ENCODE measurements around the gene DLGAP5.

DLGAP5 gene

DNA sequence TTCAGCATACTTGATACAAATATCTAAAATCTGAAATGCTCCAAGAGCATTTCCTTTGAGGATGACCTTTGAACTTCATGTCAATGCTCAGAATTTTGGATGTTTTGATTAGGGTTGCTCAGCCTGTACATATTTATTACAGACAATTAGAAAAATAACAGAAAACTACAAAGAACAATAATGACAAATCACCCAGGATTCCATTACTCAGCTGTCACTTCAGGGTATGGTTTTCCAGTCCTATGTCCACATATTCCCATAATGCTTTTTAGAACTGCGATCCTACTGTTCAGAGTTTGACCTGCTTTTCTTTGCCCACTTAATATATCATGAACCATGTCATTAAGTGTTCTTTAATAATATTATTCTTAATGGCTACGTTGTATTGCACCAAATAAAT lies 11.4 kb downstream of the DLGAP5 start:
- no peak for DNase-seq

DNA sequence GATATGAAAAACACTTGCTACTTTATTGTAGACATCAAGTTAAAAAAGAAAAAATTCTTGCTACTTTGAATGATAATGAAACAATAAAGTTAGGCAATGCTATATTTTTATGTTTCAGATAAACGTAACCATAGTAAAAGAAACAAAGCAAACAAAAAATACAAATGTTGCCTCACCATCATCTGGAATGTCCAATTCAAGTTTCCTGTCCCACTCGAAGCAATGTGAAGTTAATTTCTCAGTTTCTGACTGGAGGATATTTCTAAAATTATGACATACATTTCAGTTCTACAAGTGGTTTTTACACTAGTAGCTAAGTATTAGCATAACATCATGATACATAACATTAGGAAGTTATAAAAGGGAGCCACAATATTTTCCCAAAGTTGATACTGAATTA lies 20.9 kb downstream of the DLGAP5 start:
- DNase-seq: no peak

DNA sequence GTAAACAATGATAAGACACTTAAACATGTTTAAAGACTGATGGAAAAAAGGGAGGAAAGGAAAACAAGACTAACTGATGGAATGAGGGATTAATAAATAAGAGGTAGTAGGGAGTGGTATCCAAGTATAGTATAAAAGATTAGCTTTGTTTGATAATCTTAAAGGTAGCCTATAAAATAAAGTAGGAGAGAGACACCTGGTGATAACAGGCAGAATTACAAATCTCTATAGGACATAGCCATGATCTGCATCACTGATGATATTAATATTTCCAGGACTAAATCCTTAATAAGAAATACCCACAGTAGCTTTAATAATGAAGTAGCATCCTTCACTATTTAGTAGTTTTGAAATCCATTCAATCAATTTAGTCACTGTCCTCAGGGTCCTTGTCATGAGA lies 30.4 kb downstream of the DLGAP5 start:
- peak in 2 of 6 experiments; percentile 5 for DNase-seq

DNA sequence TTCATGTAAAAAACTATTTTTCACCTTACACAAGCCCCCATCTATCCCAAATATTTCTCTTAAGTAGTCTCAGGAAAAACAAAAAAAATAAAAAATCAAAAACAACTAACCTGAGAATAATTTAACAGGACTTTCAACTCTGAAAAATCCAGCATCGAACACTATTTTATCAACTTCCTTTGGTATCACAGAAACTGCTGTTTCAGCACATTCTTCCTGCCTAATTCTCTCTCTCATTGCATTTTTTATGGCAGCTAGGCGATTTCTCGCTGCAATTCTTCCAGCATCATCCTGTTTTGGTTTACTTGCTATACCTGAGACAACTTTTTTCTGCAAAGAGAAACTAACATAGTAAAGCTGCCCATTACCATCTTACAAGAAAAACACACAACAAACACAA lies 33.0 kb downstream of the DLGAP5 start:
- DNase-seq: no peak

DNA sequence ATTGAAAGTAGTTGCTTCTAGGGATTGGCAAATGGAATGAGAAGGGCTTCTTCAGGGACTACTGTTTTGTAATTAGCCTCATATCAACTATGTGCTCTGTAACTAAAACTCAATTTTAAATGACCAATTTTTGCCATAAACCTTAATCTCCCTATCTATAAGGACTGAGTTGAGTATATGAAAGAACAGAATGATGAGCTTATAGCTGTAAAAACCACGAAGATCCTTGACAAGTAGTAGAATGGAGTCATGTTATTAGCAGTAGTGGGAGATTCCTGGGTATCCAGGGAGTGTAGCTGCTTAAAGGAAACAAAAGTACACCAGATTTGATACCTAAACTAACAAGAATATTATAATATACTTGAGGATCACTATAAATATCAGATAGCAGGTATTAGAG lies 34.3 kb downstream of the DLGAP5 start:
- no peak for DNase-seq

DNA sequence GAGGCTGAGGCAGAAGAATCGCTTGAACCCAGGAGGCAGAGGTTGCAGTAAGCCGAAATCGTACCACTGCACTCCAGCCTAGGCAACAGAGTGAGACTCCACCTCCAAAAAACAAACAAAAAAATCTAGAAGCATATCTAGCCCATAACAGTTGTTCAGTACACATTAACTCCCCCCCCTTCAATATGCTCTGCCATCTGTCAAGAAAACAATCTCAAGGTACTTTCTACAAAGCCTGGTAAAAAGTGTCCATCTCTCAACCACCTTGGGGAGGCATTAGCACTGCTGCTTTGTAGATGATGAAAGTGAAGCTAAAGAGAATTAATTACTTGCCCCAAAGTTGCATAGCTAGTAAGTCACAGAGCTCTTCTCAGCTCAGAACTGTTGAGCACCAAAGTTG lies 37.4 kb downstream of the DLGAP5 start:
- no peak for DNase-seq

DNA sequence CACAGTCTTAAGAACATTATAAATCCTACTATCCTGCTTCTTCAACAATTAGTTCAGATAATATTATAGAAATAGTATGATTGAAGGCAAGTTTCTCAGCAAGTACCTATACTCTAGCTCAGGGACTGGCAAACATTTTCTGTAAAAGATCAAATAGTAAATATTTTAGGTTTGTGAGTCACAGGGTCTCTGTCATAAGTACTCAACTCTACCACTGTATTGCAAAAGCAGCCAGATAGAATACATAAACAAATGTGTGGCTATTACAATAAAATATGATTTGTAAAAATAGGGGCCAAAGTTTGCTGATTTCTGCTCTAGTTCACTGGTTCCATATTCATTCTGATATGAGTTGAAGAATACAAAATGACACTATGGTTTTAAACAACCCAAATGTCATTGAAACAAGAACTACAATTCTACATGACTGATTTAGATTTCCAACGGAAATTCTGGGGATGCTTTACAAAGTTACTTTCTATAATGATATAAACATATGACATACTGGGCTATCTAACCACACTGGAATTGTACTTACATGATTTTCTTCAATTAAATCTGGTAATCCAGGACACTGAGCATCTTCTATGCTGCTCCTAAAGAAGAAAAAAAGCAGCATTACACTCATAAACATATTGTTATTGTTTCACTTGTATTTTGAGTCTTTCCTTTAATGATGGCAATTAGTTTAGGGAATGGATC lies 39.2 kb downstream of the DLGAP5 start:
- no peak for DNase-seq

DNA sequence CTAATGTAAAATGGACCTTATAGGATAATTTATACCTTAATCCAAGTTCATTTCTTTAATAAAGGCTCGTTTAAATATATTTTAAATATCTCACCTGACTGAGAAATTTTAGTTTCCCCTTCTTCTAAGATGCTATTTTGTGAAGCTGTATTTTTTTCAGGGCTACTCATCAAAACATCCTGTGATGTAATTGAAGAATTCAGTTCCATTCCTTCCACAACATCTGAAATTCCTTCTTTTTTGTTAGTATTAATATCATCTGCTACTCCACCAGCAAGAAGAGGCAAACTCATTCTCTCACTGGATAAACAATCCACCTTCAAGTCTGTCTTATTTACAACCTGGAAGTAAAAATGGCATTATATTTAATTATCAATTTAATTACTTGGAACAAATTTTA lies 39.8 kb downstream of the DLGAP5 start:
- no peak for DNase-seq

DNA sequence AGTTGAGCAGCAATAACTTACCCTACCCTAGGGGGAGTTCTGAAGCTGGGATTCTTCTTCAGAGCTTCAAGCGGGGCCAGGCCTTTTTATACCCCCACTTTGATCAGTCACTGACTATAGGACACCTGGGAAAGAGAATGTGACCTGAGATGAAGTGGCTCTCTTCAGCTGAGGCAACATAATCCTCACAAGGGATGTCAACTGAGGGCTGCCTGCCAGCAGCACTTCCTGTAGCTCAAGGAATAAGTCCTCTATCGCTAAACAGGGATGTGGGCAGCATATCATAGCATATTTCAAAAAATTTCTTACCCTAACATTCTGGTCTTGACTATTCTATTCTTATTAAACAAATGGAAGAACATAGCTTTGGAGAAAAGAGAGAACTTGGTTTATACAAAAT lies 45.0 kb downstream of the DLGAP5 start:
- no peak for DNase-seq

DNA sequence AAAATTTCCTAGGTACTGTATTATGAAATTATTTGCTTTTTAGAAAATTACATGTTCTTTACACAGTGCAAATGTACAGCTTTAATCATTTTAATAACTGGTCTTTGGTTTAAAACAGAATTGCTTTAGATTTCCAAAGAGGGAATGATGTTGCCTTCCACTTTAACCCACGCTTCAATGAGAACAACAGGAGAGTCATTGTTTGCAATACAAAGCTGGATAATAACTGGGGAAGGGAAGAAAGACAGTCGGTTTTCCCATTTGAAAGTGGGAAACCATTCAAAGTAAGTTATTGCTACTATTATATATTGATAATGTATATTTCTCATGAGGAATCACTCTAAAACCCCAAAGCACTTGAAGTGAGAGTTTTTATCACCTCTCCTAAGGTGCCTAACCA lies 48.9 kb downstream of the DLGAP5 start:
- DNase-seq: no peak

DNA sequence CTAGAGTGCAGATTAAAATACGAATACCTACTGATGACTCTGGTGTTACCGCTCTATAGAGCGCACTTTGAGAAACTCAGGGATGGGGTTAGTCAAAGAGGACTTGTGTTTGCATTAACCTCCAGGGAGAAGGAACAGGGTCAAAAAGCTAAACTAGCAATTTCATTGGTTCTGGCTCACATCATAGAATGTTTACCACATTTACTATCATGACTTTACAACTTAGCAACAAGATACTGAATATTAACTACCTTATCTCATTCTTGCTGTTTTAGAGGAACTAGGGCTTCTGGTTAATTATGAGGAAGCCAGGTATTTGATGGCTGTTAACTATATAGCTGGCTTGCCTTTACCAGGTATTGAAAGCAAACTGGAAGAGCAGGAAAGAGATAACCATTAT lies 49.6 kb downstream of the DLGAP5 start:
- no peak for DNase-seq

DNA sequence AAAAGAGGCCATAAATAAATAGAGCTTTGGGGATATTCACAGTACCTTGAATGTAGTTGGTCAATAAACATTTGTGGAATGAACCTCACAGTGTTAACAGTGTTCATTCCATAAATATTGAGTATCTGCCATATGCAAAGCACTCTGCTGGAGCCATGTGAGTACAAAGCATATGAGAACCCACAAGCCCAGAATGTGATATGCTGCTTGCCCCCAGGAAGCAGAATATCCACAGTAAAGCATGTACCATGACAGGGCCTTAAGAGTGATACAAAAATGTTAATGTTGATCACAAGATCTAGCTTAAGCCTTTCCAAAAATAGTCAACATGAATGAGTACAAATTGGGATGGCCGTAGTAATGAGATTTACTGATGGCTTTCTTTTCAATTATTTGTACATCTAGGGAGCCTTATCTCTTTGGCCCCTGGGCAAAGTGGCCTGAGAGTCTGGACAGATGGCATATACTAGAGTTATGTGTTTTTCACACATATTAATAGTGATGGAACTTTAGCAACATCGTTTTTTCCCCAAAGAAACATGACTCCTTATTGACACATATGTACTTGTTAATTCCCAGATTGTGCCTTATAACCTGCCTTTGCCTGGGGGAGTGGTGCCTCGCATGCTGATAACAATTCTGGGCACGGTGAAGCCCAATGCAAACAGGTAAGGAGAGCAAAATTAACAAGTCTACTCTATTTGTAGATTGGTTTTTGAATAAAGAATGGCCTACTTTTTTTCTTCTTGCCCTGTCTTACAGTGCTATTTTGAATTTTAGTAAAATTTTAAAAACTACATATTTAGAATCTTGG lies 51.5 kb downstream of the DLGAP5 start:
- DNase-seq: no peak

DNA sequence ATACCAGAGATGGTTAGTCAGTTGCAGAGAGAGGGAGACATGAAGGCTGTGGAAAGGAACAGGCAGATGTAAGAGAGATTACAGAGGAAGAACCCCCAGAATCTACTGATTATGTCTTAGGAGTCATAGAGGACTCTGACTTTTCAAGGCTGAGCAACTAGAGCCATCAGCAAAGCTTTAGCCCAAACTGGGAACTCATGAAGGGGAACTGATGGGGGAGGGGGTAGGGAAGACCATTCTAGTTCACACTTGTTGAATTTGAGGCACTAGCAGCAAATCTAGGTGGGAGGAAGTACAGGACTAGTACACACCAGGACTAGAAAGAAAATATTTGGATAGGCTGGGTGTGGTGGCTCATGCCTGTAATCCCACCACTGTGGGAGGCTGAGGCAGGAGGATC lies 52.2 kb downstream of the DLGAP5 start:
- DNase-seq: no peak

DNA sequence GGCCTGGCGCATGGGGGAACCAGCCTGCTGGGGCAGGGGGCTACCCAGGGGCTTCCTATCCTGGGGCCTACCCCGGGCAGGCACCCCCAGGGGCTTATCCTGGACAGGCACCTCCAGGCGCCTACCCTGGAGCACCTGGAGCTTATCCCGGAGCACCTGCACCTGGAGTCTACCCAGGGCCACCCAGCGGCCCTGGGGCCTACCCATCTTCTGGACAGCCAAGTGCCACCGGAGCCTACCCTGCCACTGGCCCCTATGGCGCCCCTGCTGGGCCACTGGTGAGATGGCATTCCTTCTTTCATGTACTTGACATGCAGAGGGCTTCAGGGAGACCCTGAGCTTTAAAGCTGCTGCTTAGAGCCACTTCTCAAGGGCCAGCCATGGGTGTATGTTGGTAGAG lies 53.3 kb downstream of the DLGAP5 start:
- DNase-seq: no peak

DNA sequence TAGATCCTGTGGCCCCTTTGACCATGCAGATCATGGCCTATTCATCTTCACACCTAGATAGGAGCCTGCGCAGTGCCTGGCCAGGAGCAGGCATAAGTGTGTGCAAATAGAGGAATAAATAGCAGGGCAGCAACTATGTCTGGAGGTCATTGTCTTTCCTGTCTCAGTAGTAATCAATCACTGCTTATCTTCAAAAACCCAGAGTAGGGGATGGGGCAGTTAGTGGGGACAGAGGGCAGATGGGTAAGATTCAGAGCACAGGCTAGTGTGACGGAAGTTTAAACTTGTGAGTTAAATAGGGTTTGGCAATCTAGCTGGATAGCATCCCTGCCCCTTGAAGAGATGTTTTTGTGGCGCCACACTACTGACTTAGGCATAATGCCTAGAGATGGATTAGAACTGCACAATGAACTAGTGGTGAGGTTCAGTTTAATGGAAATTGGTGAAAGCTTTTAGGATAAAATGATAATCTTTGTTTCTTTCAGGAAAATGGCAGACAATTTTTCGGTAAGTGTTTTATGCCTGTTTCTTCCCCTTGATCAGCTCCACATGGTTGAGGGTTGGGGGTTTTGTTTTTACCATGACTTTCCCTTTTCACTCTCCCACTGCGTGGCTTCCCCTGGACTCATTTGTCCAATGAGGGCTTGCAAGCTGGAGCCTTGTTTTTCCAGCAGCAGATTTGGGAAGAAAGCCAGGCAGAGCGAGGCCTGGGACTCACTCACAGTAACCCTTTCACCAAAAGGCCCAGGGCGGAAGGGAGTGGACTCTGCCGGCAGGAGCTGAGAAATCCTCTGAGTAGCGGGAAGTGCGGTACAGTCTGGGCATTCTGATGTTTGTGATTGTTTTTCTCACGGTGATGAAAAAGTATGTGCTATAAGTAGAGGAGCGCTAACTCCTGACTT lies 54.2 kb downstream of the DLGAP5 start:
- no peak for DNase-seq

DNA sequence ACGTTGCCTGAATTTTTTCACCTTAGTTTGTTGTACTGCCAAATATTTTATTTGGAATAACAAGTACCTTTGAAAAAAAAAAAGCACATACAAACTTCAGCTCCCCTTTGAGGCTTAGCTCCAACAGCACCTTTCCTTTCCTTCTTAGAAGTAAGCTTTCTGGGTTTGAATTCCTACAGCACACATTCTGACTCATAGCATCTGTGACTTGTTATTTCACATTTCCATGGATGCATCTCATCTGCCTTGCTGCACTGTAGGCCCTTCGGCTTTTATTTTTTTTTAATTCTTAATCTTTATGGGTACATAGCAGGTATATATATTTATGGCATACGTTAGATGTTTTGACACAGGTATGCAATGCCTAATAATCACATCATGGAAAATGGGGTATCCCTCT lies 55.1 kb downstream of the DLGAP5 start:
- no peak for DNase-seq

DNA sequence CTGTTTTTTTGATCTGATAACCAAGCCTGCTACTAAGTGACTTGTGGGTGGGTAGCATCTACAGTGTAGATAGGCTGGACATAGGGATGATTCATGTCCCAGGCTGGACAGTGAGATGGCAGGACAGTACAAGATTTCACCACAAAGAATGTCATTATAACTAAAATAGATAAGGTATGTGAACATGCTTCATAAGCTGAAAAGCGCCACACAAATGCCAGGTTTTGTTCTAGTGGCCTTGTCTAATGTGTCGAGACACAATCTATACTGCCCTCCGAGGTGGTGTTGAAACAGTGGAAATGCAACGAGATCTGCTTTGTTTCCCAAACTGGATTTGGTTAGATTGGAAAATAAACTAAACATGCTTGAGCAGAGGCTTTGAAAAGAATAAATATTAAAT lies 58.0 kb downstream of the DLGAP5 start:
- DNase-seq: no peak

DNA sequence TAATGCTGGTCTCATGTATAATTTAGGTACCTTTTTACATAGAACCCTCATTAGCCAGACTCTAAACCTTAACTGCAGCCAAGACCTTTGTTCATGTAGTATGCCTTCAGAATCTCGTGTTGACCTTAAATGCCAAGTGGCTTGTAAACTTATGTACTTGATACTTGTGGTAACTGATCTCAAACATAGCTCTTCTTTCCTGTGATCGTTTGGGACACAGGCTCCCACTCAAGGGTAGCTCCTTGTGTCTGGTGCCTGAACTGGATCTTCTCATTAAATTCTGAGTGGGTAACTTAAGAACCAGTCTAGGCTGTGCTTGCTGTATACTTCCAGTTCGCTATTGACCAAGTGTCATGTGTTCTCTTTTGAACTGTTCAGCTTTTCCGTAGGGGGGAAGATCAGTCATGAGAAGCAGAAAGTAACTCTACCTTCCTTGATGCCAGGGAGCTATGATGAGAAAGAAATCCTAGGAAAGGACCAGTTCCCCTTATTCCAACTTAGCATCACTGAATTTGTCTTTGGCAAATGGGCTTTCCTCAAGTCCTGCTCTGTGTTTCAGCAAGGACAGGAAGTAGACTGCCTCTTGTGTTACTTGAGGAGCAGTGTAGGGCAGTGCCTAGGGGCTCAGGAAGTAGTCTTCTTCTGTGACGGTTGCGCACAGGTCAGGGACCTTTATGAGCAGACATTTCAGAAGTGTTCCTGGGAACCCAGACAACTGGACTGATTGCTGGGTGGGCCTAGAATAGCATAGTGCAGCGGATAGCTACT lies 59.8 kb downstream of the DLGAP5 start:
- DNase-seq: no peak

DNA sequence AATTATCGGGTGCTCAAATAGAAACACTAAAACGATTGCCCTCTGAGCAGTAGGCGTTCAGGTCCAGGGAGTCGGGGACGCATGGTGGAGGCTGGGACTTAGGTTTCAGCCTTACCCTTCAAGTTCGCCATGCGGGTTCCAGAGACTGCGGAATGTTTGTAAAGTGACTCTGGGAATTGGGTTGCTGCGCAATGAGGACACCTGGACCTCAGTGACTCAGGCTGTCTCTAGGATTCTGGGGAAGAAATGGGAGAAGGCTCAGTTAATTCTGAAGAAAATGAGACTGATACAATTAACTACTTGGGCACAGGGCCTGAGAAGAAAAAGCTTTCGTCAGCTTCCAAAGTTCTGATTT lies 61.2 kb downstream of the DLGAP5 start:
- no peak for DNase-seq

DNA sequence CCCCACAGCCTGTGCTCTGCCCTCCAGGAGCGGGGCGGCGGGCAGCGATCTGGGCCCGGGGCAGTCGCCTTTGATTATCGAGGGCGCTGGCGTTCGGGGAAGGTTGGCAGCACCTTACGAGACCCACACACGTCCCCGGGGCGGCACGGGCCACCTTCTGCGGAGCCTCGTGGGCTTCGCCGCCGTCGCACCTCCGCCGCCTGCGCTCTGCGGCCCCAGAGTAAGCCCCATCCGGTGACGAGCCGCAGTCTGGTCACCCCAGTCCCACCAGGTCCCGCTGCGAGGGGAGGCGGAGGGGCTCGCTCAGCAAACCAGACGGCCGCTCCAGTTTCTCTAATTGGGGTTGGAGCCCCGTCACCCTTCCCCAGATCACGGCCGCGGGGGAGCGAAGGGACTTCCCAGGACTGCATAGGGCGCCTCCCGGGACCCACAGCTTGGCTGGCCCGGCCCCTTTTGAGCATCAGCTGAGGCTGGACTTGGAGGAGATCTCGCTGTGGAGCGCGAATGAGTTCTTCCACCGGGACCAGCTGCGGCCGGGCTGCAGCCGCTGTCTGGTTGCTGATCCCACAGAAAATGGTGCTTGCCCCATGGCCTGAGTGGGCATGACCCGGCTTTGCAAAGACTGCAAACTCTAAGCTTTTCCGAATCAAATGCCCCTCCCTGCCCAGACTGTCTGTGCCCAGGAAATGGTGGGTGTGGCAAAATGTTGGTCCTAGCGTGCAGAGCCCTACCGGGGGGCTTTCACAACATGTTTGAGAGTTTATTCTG lies 61.8 kb downstream of the DLGAP5 start:
- DNase-seq: peak in 1 of 6 experiments; percentile 21

DNA sequence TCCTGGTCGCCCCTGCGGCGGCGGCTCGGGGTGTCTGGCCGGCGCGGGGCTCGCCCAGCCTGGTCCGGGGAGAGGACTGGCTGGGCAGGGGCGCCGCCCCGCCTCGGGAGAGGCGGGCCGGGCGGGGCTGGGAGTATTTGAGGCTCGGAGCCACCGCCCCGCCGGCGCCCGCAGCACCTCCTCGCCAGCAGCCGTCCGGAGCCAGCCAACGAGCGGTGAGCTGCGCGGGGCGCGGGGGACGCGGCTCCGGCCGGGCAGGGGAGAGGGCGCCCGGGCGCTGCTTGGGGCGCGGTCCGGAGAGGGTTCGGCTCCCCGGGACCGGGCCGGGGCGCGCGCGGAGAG lies 62.3 kb downstream of the DLGAP5 start, which contains the start of gene LGALS3:
TSS of gene LGALS3 (plus strand) at position 167 of the 342 bp plus-strand sequence. CDS start 8,122 bp downstream, outside the sequence.
- no peak for DNase-seq
